ENCODE data around the gene PLSCR3.

PLSCR3 gene

GRCh38 chr17:7439462-7440112, 45.3 kb upstream of the PLSCR3 start, which contains the start of gene FGF11:
Gene FGF11 (plus strand): TSS chr17:7439512. CDS start chr17:7439621, 109 bp downstream.
- DNase-seq (ENCODE audit: extremely low read depth, low read depth), result no peak
- TF ChIP-seq CTCF (IDR thresholded peaks at IDR 0.05; ENCODE audit: low read depth, low read length), result no peak

GRCh38 chr17:7438656-7439460, 44.5 kb upstream of the PLSCR3 start:
- DNase-seq (ENCODE audit: extremely low read depth, low read depth), result no peak
- no peak for TF ChIP-seq CTCF (IDR thresholded peaks at IDR 0.05; ENCODE audit: low read depth, low read length)

- no peak for TF ChIP-seq CTCF (IDR thresholded peaks at IDR 0.05; ENCODE audit: low read depth, low read length)
- DNase-seq (ENCODE audit: extremely low read depth, low read depth), result no peak
Observed at GRCh38 chr17:7437950-7438614, 43.8 kb upstream of the PLSCR3 start.

GRCh38 chr17:7437369-7437863, 43.1 kb upstream of the PLSCR3 start:
- TF ChIP-seq CTCF (IDR thresholded peaks at IDR 0.05; ENCODE audit: low read depth, low read length), result no peak

GRCh38 chr17:7436556-7437368, 42.4 kb upstream of the PLSCR3 start:
- peak; percentile 57 for TF ChIP-seq CTCF (IDR thresholded peaks at IDR 0.05; ENCODE audit: low read depth, low read length)
- DNase-seq (ENCODE audit: extremely low read depth, low read depth), result peak; percentile 47

More at GRCh38 chr17:7437369-7437863, 43.1 kb upstream of the PLSCR3 start:
- DNase-seq (ENCODE audit: extremely low read depth, low read depth), result no peak

GRCh38 chr17:7435676-7436555, 41.6 kb upstream of the PLSCR3 start:
- DNase-seq (ENCODE audit: extremely low read depth, low read depth), result no peak
- TF ChIP-seq CTCF (IDR thresholded peaks at IDR 0.05; ENCODE audit: low read depth, low read length), result no peak; the same call in 1 of the 2 replicates
